Activated CD4-positive, CD25-positive, alpha-beta regulatory T cell treated with anti-CD3 and anti-CD28 coated beads, Interleukin-2, amount 50 U/mL, for 72 hours (primary cell): ENCODE data around the gene MEX3B.
"Not testable (repeated sequence)": the region's sequence is repeated elsewhere in the genome, so short reads cannot be mapped to it uniquely, and the experiment has no call there.

Experiments used
- DNase-seq: peaks from one replicate; pipeline ENCODE4 v3.0.0; 2021

Gene MEX3B

GRCh38 chr15:81995081-81995480 lies 50.7 kb downstream of the MEX3B start:
- not testable (repeated sequence) for DNase-seq

- no peak for DNase-seq
These were observed 53.3 kb downstream of the MEX3B start for GRCh38 chr15:81992523-81992922.
